ENCODE results near the gene RNF213. TPM values are rescaled to one million over a fixed set of nuclear protein-coding genes. Genes with fewer than 3 reads are reported as not detected.

Gene RNF213
- total and polyA plus RNA-seq, 10 of the 15 experiments (the other 5 are each of a cell fraction or from before 2014, with no cell fraction given), result 18.6 to 145 (median 65.8) TPM

GRCh38 chr17:80395402-80396151 lies 134.9 kb downstream of the RNF213 start (continued):
- TF ChIP-seq SPI1 (IDR thresholded peaks at IDR 0.05; ENCODE audit: borderline replicate concordance, insufficient read depth, low read depth, low read length) (no peak), TAF1 (IDR thresholded peaks at IDR 0.05; ENCODE audit: borderline replicate concordance, low read depth, low read length) (no peak), ZZZ3 (IDR thresholded peaks at IDR 0.05; ENCODE audit: control insufficient read depth, insufficient read length, low read depth) (no peak), HDAC6 (IDR thresholded peaks at IDR 0.05; ENCODE audit: unreplicated experiment) (no peak), ZBTB4 (CRISPR knock-in tag; IDR thresholded peaks at IDR 0.05) (no peak), SUPT20H (IDR thresholded peaks at IDR 0.05; ENCODE audit: borderline replicate concordance, control insufficient read depth, low read depth, low read length) (no peak), CHD2 (IDR thresholded peaks at IDR 0.05; ENCODE audit: borderline replicate concordance, low read depth, low read length) (no peak)

Data from GM12878 (cell line).